ENCODE measurements around the gene FLAD1. TPM values are rescaled to one million over a fixed set of nuclear protein-coding genes. Genes with fewer than 3 reads are reported as not detected.

FLAD1 gene
- total and polyA plus RNA-seq, 2 of the 8 experiments (the other 6 are each of a cell fraction or from before 2014, with no cell fraction given): 104 to 143 TPM

DNA sequence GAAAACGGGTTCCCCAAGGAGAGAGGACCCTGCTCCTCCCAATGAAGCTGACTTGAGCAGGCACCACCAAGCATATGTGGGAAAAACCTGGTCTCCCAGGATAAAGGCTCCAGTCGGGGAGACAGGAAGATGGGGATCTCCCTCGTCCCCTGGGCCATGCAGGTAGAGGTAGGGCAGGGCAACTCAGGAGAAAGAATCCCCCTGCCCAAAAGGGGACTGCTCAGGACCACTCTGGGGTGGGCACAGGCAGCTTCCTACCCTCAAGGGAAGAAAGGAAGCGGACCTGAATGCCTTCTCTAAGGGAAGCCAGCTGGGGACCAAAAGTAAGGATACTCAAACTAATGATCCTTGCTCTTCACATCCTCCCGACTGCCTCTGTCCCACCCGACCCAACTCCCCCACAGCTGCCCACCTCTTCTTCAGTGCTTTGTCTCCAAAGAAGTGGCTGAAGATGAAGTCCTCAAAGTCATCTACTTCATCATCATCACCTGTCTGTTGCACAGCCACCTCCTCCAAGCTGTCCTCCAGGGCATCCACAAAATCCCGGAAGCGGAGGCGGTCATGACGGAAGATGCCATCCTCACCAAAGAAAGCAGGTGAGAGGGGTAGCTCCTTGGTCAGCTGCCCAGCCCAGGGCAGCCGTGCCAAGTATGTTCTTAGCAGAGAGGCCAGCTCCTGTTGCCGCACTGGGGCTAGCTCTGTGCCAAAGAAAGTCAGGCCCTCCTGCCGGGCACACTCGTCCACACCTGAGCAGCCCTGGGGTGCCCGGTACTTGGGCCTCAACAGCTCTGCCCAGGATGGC lies 37.8 kb upstream of the FLAD1 start:
- Histone ChIP-seq H3K4me2 (ENCODE audit: insufficient read depth in 1 of 2, low read depth in 2 of 2, low read length in 2 of 2) (no peak overlapping the region), H4K5ac (ENCODE audit: insufficient read length, low read depth, low read length) (no peak overlapping the region), H3K23me2 (ENCODE audit: low read depth, low read length) (no peaks in the 10 kb centered on the region), H3K56ac (replicated peaks; ENCODE audit: insufficient read length, low read depth, low read length) (no peak overlapping the region), H3K27me3 (replicated peaks in 1 of 4; ENCODE audit: control insufficient read depth in 3 of 4, extremely low read depth in 1 of 4, insufficient read depth in 3 of 4, low read length in 3 of 4) (no peaks in the 10 kb centered on the region), H3K4me3 (ENCODE audit: extremely low read depth in 1 of 4, insufficient read depth in 2 of 4, low read depth in 3 of 4, low read length in 4 of 4) (no peak overlapping the region), H3K36me3 (ENCODE audit: control insufficient read depth in 2 of 4, insufficient read depth in 4 of 4, low read length in 3 of 4) (no peaks in the 10 kb centered on the region; a peak in 1 of 8 replicates), H2BK12ac (ENCODE audit: low read depth, low read length) (no peak overlapping the region), H3K14ac (ENCODE audit: insufficient read length) (no peak overlapping the region), H3K79me2 (ENCODE audit: control insufficient read depth in 1 of 2, insufficient read depth in 2 of 2, low read length in 2 of 2) (no peaks in the 10 kb centered on the region), H2AFZ (ENCODE audit: low read length) (no peak overlapping the region), H2BK120ac (replicated peaks; ENCODE audit: low read depth, low read length) (no peak overlapping the region), H2AK5ac (ENCODE audit: low read depth, low read length) (no peak overlapping the region), H4K8ac (ENCODE audit: extremely low read depth, insufficient read depth, low read length) (no peak overlapping the region), H2BK20ac (ENCODE audit: low read length) (no peak overlapping the region), H3K4ac (replicated peaks; ENCODE audit: insufficient read length, low read depth, low read length) (no peak overlapping the region), H4K91ac (replicated peaks; ENCODE audit: insufficient read length, low read length) (no peak overlapping the region), H3K79me1 (ENCODE audit: low read depth, low read length) (no peaks in the 10 kb centered on the region), H3K27ac (ENCODE audit: low read depth, low read length) (no peak overlapping the region), H3K23ac (ENCODE audit: insufficient read length) (no peak overlapping the region), H3K18ac (ENCODE audit: extremely low read depth, low read length) (no peak overlapping the region), H2BK15ac (ENCODE audit: low read length) (no peak overlapping the region), H4K20me1 (replicated peaks in 1 of 2; ENCODE audit: control insufficient read depth in 1 of 2, insufficient read depth in 2 of 2, low read length in 2 of 2) (peaks cover 0 to 2% of the 10 kb centered on the region in 2 experiments), H2BK5ac (ENCODE audit: low read depth, low read length) (no peak overlapping the region), H3K4me1 (replicated peaks in 1 of 4; ENCODE audit: control insufficient read depth in 3 of 4, insufficient read depth in 4 of 4, low read length in 3 of 4) (peaks cover 0 to 5% (median 2%) of the 10 kb centered on the region in 4 experiments; a peak in 5 of 7 replicates), H3K9me3 (ENCODE audit: insufficient read depth in 2 of 2, low read depth in 1 of 2, low read length in 1 of 2) (no peaks in the 10 kb centered on the region), H3K9ac (replicated peaks in 1 of 4; ENCODE audit: extremely low read depth in 1 of 4, low read depth in 3 of 4, low read length in 3 of 4) (no peak overlapping the region)
- DNase-seq (ENCODE audit: low read depth in 1 of 2, low spot score in 2 of 2): no peak
- ChIA-PET CTCF (ENCODE audit: partially characterized antibody) (interaction anchor here (0.6 to 1.9 kb wide), 16 partner anchors 13 to 399 kb away, joined by 3 to 6 read pairs (median 3); partner anchors contain the start of gene SHC1), POLR2A (ENCODE audit: partially characterized antibody) (interaction anchor here (0.6 to 6.0 kb wide), 6 partner anchors 8 to 27 kb away, joined by 3 to 22 read pairs (median 4); partner anchors contain the start of genes PMVK and PYGO2)
- 94% methylated on average over 15 of the region's 15 CpGs; no CpG with 5 or more reads in 1 of the 2 experiments for WGBS, 2 experiments (ENCODE audit: extremely low coverage in 1 of 2, insufficient coverage in 1 of 2, insufficient read length in 1 of 2, insufficient replicate concordance in 2 of 2, low coverage in 1 of 2, low lambda C conversion rate in 2 of 2, missing lambda C conversion rate in 1 of 2)
- FAIRE-seq: no peak
- TF ChIP-seq SUZ12 (IDR thresholded peaks at IDR 0.05; ENCODE audit: low read length): no peak
- TF ChIP-seq TCF12 (IDR thresholded peaks at IDR 0.05; ENCODE audit: low read depth, low read length): no peak
- TF ChIP-seq MAFK (IDR thresholded peaks at IDR 0.05; ENCODE audit: low read depth, low read length): no peak

Data from H1 (cell line).